ENCODE data around the gene ZNF547.

ZNF547 gene

DNA sequence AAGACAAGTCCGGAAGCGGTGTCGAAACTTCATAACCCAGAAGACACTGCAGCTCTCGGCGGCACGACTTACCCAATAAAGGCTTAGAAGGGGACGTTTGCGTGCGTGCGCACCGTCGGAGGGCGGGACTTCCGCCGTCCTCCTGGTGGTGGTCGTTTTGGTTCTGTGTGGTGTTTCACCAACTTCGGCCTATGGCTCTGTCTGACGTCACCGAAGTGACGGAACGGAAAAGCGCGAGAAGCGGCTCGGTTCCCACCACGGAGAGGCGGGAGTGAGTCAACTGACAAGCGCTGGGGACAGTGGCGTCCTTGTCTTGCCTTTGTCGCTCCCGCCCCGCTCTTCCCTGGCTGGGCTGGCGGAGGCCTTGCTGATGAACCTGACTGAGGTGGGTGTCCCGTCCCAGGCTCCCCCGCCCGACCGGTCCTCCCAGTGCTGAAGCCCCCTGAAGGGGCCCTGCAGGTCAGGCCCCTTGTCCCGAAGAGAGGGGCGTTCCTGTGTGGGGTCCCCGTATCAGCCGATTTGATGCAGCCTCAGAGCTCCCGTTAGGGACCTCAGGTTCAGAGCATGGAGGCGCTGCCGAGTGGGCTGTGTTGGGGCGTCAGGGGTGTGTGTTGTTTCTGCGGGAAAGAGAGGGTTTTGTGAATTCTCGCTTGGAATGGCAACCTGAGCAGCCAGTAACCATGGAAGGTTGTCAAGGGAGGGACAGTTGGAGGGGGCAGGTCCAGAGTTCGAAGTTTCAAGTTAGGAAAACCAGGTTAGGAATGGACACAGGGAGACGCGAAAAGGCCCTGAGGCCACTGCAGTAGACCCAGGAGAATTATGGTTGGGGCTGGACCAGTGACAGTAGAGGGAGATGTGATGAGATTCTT, 26.6 kb downstream of the ZNF547 start, which contains the start of gene ZNF548:
Gene ZNF548 (plus strand): TSS at position 125 of the 869 bp plus-strand sequence. CDS start 246 bp downstream, at position 371.
- Mint-ChIP-seq H3K36me3 (ENCODE audit: low read depth) (peaks cover 38% of the 10 kb centered on the region), H3K27ac (peak within 1 kb of the TSS; percentile 96), H3K4me3 (peak within 1 kb of the TSS; percentile 98), H3K9me3 (peaks cover 54% of the 10 kb centered on the region), H3K27me3 (ENCODE audit: low read depth) (no peaks in the 10 kb centered on the region), H3K4me1 (ENCODE audit: low read depth) (peaks cover 24% of the 10 kb centered on the region)

DNA sequence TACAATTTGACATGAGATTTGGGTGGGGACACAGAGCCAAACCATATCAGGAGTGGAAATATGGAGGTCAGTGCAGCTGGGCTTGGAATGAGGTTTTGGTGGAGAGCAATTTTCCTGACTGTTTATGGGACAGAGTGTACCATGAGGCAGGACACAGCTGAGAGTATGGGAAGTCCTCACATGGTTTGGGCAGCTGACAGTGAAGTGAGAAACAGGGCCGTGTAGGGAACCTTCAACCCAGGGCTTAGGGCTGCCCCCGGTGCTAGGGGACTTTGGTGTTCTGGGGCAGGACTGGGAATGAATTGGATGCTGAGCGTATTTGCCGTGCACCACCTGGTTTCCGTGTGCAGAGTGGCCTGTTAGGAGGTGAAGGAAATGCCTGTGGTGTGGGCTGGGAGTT, 32.4 kb downstream of the ZNF547 start:
- Mint-ChIP-seq H3K4me3 (no peak overlapping the region), H3K27ac (no peak overlapping the region), H3K9me3 (peaks cover 73% of the 10 kb centered on the region), H3K36me3 (ENCODE audit: low read depth) (peaks cover 81% of the 10 kb centered on the region), H3K27me3 (ENCODE audit: low read depth) (no peaks in the 10 kb centered on the region), H3K4me1 (ENCODE audit: low read depth) (peaks cover 12% of the 10 kb centered on the region)

DNA sequence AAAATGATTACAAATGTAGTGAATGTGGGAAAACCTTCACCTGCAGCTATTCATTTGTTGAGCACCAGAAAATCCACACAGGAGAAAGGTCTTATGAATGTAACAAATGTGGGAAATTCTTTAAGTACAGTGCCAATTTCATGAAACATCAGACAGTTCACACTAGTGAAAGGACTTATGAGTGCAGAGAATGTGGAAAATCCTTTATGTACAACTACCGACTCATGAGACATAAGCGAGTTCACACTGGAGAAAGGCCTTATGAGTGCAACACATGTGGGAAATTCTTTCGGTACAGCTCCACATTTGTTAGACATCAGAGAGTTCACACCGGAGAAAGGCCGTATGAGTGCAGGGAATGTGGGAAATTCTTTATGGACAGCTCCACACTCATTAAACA, 35.5 kb downstream of the ZNF547 start:
- Mint-ChIP-seq H3K27ac (no peak overlapping the region), H3K36me3 (ENCODE audit: low read depth) (peaks cover 69% of the 10 kb centered on the region), H3K27me3 (ENCODE audit: low read depth) (no peaks in the 10 kb centered on the region), H3K9me3 (peaks cover 79% of the 10 kb centered on the region), H3K4me3 (no peak overlapping the region), H3K4me1 (ENCODE audit: low read depth) (peaks cover 7% of the 10 kb centered on the region)

DNA sequence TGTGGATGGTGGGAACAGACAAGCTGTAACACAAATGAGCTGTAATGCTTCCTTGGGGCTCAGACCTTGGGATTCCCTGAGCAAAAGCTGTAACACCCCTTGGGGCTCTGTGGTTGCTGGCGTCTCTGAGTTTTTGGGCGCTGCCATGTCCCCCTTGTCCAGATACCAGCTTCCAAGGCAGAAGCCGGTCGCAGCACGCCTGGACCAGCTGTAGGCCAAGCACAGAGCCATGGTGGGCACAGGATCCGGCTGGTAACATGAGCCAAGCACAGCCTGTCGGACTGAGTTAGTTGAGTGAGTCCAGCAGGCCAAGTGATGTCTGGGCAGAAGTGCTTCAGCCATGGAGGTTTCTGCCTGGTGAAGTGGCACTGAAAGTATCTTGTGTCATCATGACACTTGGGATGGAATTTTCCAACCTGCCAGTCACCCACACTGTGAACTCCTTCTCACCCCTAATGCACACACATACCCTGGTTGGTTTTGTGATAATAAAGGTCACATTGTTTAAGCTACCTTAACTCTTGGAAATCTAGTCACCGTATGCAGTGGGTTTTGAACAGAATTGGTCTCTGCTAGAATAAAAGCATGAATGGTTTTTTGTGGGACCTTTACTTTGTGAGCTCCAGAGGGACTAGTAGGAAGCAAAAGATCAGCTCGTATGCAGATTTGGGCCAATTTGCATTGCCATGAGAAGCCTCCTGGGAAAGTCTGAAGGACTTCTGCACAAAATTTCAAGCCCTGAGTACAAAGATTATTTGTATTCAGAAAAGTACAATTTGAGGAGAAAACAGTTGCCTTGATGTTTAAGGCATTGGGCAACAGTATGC, 40.6 kb downstream of the ZNF547 start:
- H3K27me3 Mint-ChIP-seq (ENCODE audit: low read depth), result no peaks in the 10 kb centered on the region
- no peak overlapping the region for H3K27ac Mint-ChIP-seq

DNA sequence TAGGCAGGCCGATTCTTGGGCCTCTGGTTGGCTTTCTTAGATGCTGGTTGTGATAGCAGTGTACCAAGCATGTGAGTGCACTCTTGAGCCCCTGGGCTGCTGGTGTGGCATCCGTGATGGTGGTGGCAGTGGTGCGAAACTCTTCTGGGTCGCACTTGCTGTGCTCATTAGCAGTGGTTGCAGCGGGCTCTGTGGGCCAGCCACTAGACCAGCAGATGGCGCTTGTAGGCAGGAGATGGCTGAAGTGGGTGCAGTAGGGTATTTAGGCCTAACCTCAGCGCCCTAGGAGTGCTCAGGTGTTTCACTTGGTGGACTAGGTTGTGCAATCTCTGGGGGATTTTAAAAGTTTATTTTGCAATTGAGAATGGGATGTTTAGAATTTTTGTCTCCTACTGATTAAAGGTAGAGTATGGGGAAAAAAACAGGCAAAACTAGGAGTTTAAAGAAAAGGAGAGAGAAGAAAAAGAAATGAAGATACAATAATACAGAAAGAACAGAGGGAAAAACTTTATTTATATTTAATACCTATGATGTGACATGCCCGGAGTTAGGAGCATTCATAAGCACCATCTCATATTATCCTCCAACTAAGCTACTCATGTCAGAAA, 43.3 kb downstream of the ZNF547 start:
- peaks cover 16% of the 10 kb centered on the region for H3K9me3 Mint-ChIP-seq
- H3K4me3 Mint-ChIP-seq, result no peak overlapping the region
- no peak overlapping the region for H3K27ac Mint-ChIP-seq
- peaks cover 10% of the 10 kb centered on the region for H3K4me1 Mint-ChIP-seq (ENCODE audit: low read depth)
- H3K36me3 Mint-ChIP-seq (ENCODE audit: low read depth), result peaks cover 2% of the 10 kb centered on the region
- no peaks in the 10 kb centered on the region for H3K27me3 Mint-ChIP-seq (ENCODE audit: low read depth)

More for the DNA sequence above, 40.6 kb downstream of the ZNF547 start:
- H3K36me3 Mint-ChIP-seq (ENCODE audit: low read depth), result peaks cover 18% of the 10 kb centered on the region
- H3K4me1 Mint-ChIP-seq (ENCODE audit: low read depth), result peaks cover 2% of the 10 kb centered on the region
- no peak overlapping the region for H3K4me3 Mint-ChIP-seq
- H3K9me3 Mint-ChIP-seq, result peaks cover 31% of the 10 kb centered on the region

DNA sequence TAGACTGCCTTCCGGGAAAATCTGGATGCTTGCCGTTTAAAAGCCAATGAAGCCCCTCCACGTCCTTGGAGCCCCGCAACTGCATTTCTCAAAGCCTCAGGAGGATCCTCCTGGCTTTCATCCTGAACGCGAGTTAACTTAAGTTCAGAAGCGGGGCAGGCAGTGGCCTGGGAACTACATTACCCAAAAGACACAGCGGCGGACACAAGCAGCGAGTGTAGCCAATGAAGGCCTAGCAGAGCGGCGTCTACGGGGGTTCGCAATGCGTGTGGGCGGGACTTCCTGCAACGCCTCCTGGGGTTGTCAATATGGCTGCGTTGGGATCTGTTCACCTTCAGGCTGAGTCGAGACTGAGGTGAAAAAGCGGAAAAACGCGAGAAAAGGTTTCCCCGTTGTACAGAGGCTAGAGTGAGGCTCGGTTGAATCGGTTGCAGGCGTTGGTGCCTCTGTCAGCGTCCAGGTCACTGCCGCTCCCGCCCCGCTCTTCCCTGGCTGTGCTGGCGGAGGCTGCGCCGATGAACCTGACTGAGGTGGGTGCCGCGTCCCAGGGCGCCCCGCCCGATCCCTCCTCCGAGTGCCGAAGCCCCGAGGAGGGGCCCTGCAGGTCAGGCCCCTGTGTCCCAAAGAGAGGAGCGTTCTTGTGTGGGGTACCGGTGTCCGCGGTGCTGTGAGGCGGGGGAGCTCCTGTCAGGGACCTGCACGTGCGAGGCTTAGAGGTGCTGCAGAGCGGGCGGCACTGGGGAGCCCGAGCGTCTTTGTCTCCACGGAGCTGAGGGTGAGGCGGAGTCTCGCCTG, 47.7 kb downstream of the ZNF547 start, which contains the start of gene ZNF17:
Gene ZNF17 (plus strand): TSS at position 285 of the 795 bp plus-strand sequence. CDS start 2,455 bp downstream, outside the sequence.
- peaks cover 19% of the 10 kb centered on the region for H3K9me3 Mint-ChIP-seq
- H3K36me3 Mint-ChIP-seq (ENCODE audit: low read depth), result peaks cover 27% of the 10 kb centered on the region
- no peaks in the 10 kb centered on the region for H3K27me3 Mint-ChIP-seq (ENCODE audit: low read depth)
- H3K4me3 Mint-ChIP-seq, result peak within 1 kb of the TSS; percentile 86
- H3K4me1 Mint-ChIP-seq (ENCODE audit: low read depth), result peaks cover 16% of the 10 kb centered on the region
- peak within 1 kb of the TSS; percentile 72 for H3K27ac Mint-ChIP-seq

DNA sequence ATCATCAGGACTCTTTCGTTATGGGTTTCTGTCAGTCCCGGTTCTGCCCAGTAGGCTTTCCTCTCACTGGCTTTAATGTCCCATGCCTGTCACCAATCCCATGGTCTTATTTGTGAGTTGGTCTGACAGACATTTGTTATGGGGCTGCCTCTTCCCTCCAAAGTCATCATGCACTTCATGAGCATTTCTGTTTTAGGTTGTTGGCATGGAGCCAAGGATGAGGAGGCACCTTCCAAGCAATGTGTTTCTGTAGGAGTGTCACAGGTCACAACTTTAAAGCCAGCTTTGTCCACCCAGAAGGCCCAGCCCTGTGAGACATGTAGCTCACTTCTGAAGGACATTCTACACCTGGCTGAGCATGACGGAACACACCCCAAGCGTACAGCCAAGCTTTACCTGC, 56.1 kb downstream of the ZNF547 start:
- H3K27ac Mint-ChIP-seq, result no peak overlapping the region
- peaks cover 66% of the 10 kb centered on the region for H3K9me3 Mint-ChIP-seq
- no peak overlapping the region for H3K4me3 Mint-ChIP-seq
- H3K36me3 Mint-ChIP-seq (ENCODE audit: low read depth), result peaks cover 69% of the 10 kb centered on the region
- H3K4me1 Mint-ChIP-seq (ENCODE audit: low read depth), result peaks cover 2% of the 10 kb centered on the region
- no peaks in the 10 kb centered on the region for H3K27me3 Mint-ChIP-seq (ENCODE audit: low read depth)

DNA sequence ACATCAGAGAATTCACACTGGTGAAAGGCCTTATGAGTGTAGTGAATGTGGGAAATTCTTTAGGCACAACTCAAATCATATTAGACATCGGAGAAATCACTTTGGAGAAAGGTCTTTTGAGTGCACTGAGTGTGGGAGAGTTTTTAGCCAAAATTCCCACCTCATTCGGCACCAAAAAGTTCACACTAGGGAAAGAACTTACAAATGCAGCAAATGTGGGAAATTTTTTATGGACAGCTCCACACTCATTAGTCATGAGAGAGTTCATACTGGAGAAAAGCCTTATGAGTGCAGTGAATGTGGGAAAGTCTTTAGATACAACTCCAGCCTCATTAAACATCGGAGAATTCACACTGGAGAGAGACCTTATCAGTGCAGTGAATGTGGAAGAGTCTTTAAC, 57.7 kb downstream of the ZNF547 start:
- H3K27me3 Mint-ChIP-seq (ENCODE audit: low read depth), result no peaks in the 10 kb centered on the region
- H3K4me1 Mint-ChIP-seq (ENCODE audit: low read depth), result no peaks in the 10 kb centered on the region
- H3K4me3 Mint-ChIP-seq, result no peak overlapping the region
- peaks cover 59% of the 10 kb centered on the region for H3K9me3 Mint-ChIP-seq
- peaks cover 55% of the 10 kb centered on the region for H3K36me3 Mint-ChIP-seq (ENCODE audit: low read depth)
- no peak overlapping the region for H3K27ac Mint-ChIP-seq

Data from T-helper 1 cell treated with Interleukin-12 subunit alpha and Interleukin-12 subunit beta and Interleukin-4 antibody, amounts not matched to agents 30 μg/mL and 1 μg/mL, for 36 hours (primary cell).